Coronary artery (tissue), 2 donors: Measurements from ENCODE around the gene ARHGEF38.

Experiments used
- DNase-seq: peaks from one replicate; pipeline ENCODE4 v3.0.0-alpha.2; 2017; ENCODE audit warnings: low spot score
- H3K27ac ChIP-seq, 2 donors: fragments of 200-600 bp; sonication (generic); one replicate each; pipeline ENCODE4 v1.5.1; 2016 to 2019
- H3K4me3 ChIP-seq: fragments of 200-600 bp; sonication (generic); 2 replicates; pipeline ENCODE4 v1.5.1; 2016; ENCODE audit warnings: mild to moderate bottlenecking, moderate library complexity
- CTCF ChIP-seq: fragments of 200-600 bp; sonication (generic); IDR thresholded peaks from one replicate; pipeline ENCODE4 v1.5.1; 2019; ENCODE audit warnings: antibody characterized with exemption

Gene ARHGEF38

DNA sequence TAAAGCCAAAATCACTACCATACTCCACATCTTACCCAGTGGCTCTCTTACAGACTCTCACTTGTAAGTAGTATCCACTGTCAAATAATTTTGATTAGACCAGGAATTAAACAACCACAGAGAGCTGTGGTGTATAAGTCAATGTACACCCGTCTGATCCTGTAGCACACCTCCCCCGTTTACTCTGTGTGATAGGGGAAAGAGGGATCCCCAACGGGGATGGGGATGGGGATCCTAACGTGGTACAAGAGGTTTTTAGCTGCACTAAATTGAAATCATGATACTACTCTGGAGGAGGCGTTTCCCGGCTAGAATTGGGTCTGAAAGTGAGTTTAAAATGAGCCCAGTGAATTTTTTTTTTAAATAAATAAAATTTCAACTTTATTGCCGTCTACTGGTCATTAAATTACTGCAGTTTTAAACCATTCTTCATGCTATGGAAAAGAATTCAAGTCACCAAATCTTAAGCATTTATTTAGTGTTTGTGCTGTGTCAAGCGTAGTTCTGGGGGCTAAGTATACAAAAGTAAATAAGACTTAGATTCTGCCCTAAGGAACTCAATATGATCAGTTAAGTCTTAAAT, 79.5 kb downstream of the ARHGEF38 start:
- Histone ChIP-seq H3K27ac (no peak overlapping the region), H3K4me3 (no peak overlapping the region)
- no peak for DNase-seq
- peak; percentile 26 for TF ChIP-seq CTCF

DNA sequence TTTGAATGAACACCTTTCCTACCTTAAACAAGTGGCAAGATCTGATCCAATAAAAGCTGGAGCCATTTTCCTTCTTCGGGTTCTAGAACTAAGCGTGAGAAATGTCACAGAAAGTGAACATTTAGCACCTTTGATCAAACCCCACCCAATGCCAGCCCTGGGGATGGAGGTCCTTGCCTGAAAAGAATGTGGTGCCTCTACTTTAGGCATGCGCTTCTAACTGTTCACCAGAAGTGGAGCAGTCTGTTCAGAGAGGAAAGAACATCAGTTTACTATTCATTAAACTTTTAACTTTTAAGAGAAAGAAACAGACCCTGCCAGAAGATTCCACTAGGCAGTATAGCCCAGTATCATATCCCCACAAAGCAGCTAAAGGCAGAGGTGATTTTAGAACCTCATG, 80.2 kb downstream of the ARHGEF38 start:
- no peak for DNase-seq
- Histone ChIP-seq H3K4me3 (no peak overlapping the region), H3K27ac (no peak overlapping the region)
- no peak for TF ChIP-seq CTCF

DNA sequence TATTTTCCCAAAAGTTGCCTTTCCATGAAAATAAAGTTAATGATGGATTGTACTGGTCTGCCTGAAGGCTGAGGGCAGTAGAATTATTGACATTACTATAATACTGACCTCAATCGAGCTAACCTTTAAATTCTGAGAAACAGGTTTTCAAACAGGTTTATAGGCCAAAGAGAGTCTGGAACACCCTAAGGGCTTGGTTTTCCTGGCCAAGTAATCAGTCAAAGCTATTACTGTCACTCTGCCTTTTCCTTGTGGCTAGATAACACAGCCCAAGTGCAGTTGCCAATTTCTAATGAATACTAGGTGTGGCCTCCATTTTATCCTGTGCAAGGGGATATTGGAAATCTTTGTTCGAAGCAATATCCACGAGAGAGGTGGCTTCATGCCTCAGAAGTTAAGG, 80.8 kb downstream of the ARHGEF38 start:
- no peak overlapping the region for H3K27ac ChIP-seq
- no peak for DNase-seq
- H3K4me3 ChIP-seq: no peak overlapping the region
- TF ChIP-seq CTCF: no peak

DNA sequence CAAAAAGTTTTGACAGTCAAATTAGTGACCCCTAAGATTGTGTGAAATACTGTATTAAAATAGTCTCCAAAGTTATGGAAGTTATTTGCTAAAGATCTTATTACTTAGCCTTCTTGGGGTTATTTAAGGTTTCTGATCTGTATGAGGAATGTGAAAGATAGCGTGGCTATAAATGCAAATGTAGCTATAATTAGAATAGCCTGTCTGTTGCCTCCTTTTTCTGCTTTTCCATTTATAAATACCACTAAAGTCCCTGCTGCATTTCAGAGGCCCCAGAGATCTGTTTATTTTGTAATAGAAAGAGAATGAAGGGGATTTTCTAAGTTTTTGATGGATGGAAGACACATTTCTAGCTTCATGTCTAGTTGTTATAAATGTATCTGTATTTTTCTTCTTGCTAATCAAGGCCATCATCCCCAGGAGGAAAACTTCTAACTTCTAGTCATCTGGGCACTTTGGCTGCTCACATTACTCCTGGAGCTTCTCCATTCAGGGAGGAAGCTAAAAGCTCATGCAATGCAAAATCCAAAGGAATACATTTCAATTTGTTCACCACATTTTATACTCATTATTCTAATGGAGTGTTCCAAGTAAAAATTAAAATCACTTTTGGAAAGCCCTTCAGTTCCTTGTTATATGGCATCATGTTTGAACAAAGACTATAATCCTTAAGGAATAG, 82.1 kb downstream of the ARHGEF38 start:
- no peak overlapping the region for H3K4me3 ChIP-seq
- no peak for TF ChIP-seq CTCF
- H3K27ac ChIP-seq: no peak overlapping the region
- no peak for DNase-seq

DNA sequence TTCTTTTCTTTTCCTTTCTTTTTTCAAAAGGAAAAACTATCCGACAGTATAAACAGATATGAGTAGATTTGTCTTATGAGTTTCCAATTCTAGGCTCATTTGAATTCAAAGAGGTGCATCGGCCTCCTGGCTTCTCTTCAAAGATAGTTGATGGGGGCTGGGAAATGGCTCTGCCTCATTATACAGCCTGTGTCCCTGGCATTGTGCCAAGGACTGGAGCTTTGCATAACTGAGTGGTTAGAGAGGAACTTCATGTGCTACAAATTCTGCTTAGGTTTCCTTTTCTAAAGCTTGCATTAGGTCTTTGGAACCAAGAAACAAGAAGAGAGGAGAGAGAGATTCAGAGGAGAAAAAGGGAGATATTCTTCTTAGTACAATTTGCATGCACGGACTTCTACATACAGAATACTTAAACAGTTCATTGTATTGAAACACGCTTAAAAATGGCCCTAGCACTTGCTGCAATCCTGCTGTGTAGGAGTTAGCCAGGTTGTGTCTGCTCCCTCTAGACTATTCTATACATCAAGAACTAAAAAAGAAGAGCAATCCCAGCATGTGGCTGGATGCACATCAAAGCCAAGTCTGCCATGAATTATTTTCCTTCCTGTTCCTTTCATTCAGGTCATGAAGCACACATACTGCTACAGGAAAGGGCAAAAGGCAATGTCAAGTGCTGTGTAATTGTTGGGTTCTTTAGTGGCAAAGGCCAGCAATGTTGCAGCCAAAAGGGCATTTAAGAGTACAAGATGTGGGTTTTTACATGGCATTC, 85.2 kb downstream of the ARHGEF38 start:
- DNase-seq: no peak
- no peak for TF ChIP-seq CTCF
- no peak overlapping the region for H3K27ac ChIP-seq
- H3K4me3 ChIP-seq: no peak overlapping the region

DNA sequence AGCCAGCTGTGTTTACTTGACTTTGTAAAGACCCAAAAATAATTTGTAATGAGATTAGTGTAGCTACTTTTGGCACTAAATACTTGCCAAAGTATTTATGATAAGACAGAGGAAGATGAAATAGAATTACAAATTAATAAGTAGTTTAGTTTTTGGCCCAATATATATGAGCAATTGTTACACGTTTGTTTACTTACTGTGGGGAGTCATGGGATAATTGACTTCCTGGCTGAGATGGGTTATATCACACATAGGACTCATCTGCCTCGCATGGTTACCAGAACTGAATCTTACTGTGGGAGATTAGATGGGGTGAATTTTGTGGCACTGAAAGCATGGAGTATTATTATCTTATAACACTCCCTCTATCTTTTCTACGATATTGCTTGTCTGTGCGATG, 89.4 kb downstream of the ARHGEF38 start:
- TF ChIP-seq CTCF: no peak
- H3K27ac ChIP-seq: no peak overlapping the region
- DNase-seq: no peak
- no peak overlapping the region for H3K4me3 ChIP-seq
